Heart right ventricle (tissue), 16 donors: ENCODE data around the gene SPINK4. TPM values are rescaled to one million over a fixed set of nuclear protein-coding genes. Genes with fewer than 3 reads are reported as not detected.
A peak's percentile ranks its signal among the peaks of the same experiment; 100 is the strongest.

Source experiments
- ATAC-seq, 8 donors: fragments of 200-7000 bp; cut with Tn5 transposase; one replicate each; pipeline ENCODE4 v1.9.1; 2020; ENCODE audit warnings: mild to moderate bottlenecking in 8 of 8, moderate library complexity in 8 of 8, moderate number of reproducible peaks in 1 of 8
- DNase-seq, 2 donors: peaks; one replicate each; pipeline ENCODE4 v3.0.0-alpha.2; 2020
- H3K27ac ChIP-seq, 10 donors: fragments of 200-600 bp; sonication (generic) in 2 of 10; one replicate each; pipeline versions ENCODE4 v1.5.0 to v1.8.0; 2020 to 2022; ENCODE audit warnings: mild to moderate bottlenecking in 3 of 10
- H3K27me3 ChIP-seq, 7 donors: fragments of 200-600 bp; one replicate each; pipeline ENCODE4 v1.8.0; 2021 to 2022; ENCODE audit warnings: mild to moderate bottlenecking in 2 of 7
- H3K36me3 ChIP-seq, 9 donors: fragments of 200-600 bp; sonication (generic) in 1 of 9; one replicate each; pipeline versions ENCODE4 v1.5.0 to v1.8.0; 2020 to 2022; ENCODE audit warnings: mild to moderate bottlenecking in 2 of 9
- H3K4me1 ChIP-seq, 9 donors: fragments of 200-600 bp; sonication (generic) in 1 of 9; one replicate each; pipeline versions ENCODE4 v1.5.0 to v1.8.0; 2020 to 2022; ENCODE audit warnings: mild to moderate bottlenecking in 4 of 9
- H3K4me3 ChIP-seq, 10 donors: fragments of 200-600 bp; sonication (generic) in 2 of 10; one replicate each; pipeline versions ENCODE4 v1.5.0 to v1.8.0; 2020 to 2022; ENCODE audit warnings: mild to moderate bottlenecking in 7 of 10, moderate library complexity in 2 of 10
- H3K9me3 ChIP-seq, 11 donors: fragments of 200-600 bp in 10 of 11; sonication (generic) in 2 of 11; one replicate each; pipeline versions ENCODE4 v1.5.0 to v1.8.0; 2013 to 2022; ENCODE audit warnings: mild to moderate bottlenecking in 2 of 11, control low read depth in 1 of 11, moderate library complexity in 1 of 11
- CTCF ChIP-seq, 9 donors: fragments of 200-600 bp; sonication (generic) in 2 of 9; IDR thresholded peaks; one replicate each; pipeline versions ENCODE4 v1.5.0 to v1.8.0; 2021 to 2022; ENCODE audit warnings: antibody characterized with exemption in 9 of 9, mild to moderate bottlenecking in 5 of 9, moderate library complexity in 1 of 9
- WGBS, 2 donors: extraction: QIAGEN DNeasy Blood & Tissue Kit; methylation state at CpG; one replicate each; pipeline ENCODE4 v1.1.7; 2013; ENCODE audit warnings: inconsistent platforms in 1 of 2; 5-methylcytosine and 5-hydroxymethylcytosine counted together
- intact Hi-C, 10 donors: fragments of 100-400 bp; cut with DNase I; formaldehyde crosslinking; loops; one replicate each; pipeline versions ENCODE4 v1.11.1 to v1.14.2; 2022
- long read RNA-seq, 3 donors: library from polyadenylated mRNA; unstranded; transcript quantifications; one replicate each; pipeline ENCODE4 v2.0.0, GENCODE V29; 2020 to 2021
- polyA plus RNA-seq, 2 donors: library from polyadenylated mRNA; stranded (reverse); fragments of 200-250 nt; gene quantifications; one replicate each; pipeline ENCODE4 v1.2.3, GENCODE V29; 2013
- total RNA-seq, 10 donors: library from RNA; stranded (reverse); fragmentation: NEBNext Ultra II Directional in 3 of 10; extraction: Animal tissue kit (Norgen Biotek cat#: 25700) in 3 of 10; gene quantifications; one replicate each; pipeline versions ENCODE4 v1.2.1 to v1.2.4, GENCODE V29; 2021 to 2023
- donor health status: Arrhythmogenic right ventricular cardiomyopathy.
- donor health status: ischemic (EF 13 %, LVEDD 7.1; RV severe dilation, severe dysfunction).
- donor health status: healthy with polysubstance abuse.
- donor health status: DM: no; HTN: yes; CAD: no.
- donor health status: DM: no; HTN: no; CAD: no.
- donor health status: ischemic (EF 25% LVEDD 6.9; RV normal size, moderate dysfunction).
- donor health status: ischemic (EF 25% LVEDD 5.7; RV mildly dilated, moderate dysfunction).
- donor health status: healthy.
- donor health status: DM: yes; HTN: yes; CAD: no.
- donor health status: Ischemic cardiomyopathy.
- donor health status: ischemic (EF 35%, LVEDD 5.7; RV mildly dilated, moderate dysfunction).
- donor health status: nonischemic (EF 11% LVEDD 7.7; RV severe dilation, severe dysfunction).
- donor health status: DM: yes; HTN: yes; CAD: no.
- donor health status: PGD.
- donor health status: ischemic (EF 29% LVEDD 5.4; RV normal size, mild dysfunction).
- donor health status: nonischemic (EF 23%, LVEDD 6.1; RV moderate dilation, normal function).

Gene SPINK4
- total RNA-seq = not detected
- polyA plus RNA-seq = not detected
- long read RNA-seq, donor 1 = 0 reads
- long read RNA-seq, donor 2 = 0 reads
- long read RNA-seq, donor 3 = 0 reads

GRCh38 chr9:33239921-33240320 is at the start of gene SPINK4:
Gene SPINK4, plus strand, starts transcription at chr9:33240167. Its CDS starts 42 bp downstream, at chr9:33240209.
- Histone ChIP-seq H3K4me3 (no peak within 1 kb of the TSS), H3K9me3 (no peaks in the 10 kb centered on the region), H3K27me3 (no peaks in the 10 kb centered on the region), H3K4me1 (peaks cover 0 to 13% (median 9%) of the 10 kb centered on the region in 9 donors), H3K27ac (peak within 1 kb of the TSS in 2 of 10 donors; percentile 4 to 34), H3K36me3 (no peaks in the 10 kb centered on the region)
- ATAC-seq (peak in 7 of 8 donors; percentile 46 to 77 (median 53)), DNase-seq (peak; percentile 30 to 40)
- 14 to 15% methylated on average over 7 of the region's 7 CpGs for WGBS, 2 donors
- TF ChIP-seq CTCF (IDR thresholded peaks at IDR 0.05) = no peak
- intact Hi-C loops = no loop called here

- H3K27ac ChIP-seq = no peak overlapping the region
Observed at GRCh38 chr9:33192493-33193255, 47.3 kb upstream of the SPINK4 start.

GRCh38 chr9:33193818-33194217 is 46.1 kb upstream of the SPINK4 start:
- intact Hi-C loops = no loop called here
- WGBS, 2 donors = 86 to 96% methylated on average over 3 of the region's 3 CpGs

More at GRCh38 chr9:33192493-33193255, 47.3 kb upstream of the SPINK4 start:
- ATAC-seq (no peak), DNase-seq (no peak)
- no peaks in the 10 kb centered on the region for H3K36me3 ChIP-seq
- no peaks in the 10 kb centered on the region for H3K9me3 ChIP-seq
- 61 to 64% methylated on average over 3 of the region's 3 CpGs for WGBS, 2 donors
- no peak overlapping the region for H3K4me3 ChIP-seq
- H3K27me3 ChIP-seq = no peaks in the 10 kb centered on the region
- H3K4me1 ChIP-seq = peaks cover 0 to 50% (median 30%) of the 10 kb centered on the region in 9 donors
- intact Hi-C loops = no loop called here
- TF ChIP-seq CTCF (IDR thresholded peaks at IDR 0.05) = no peak

GRCh38 chr9:33196736-33197135 is 43.2 kb upstream of the SPINK4 start:
- TF ChIP-seq CTCF (IDR thresholded peaks at IDR 0.05) = no peak
- H3K27ac ChIP-seq = peak overlapping the region in 7 of 10 donors; percentile 6 to 74 (median 66)
- H3K4me1 ChIP-seq = peaks cover 0 to 38% (median 20%) of the 10 kb centered on the region in 9 donors
- intact Hi-C loops = no loop called here
- ATAC-seq (no peak), DNase-seq (no peak)
- no peaks in the 10 kb centered on the region for H3K27me3 ChIP-seq
- WGBS, 2 donors = 92% methylated on average over 1 of the region's 1 CpG
- H3K9me3 ChIP-seq = no peaks in the 10 kb centered on the region
- H3K4me3 ChIP-seq = no peak overlapping the region
- no peaks in the 10 kb centered on the region for H3K36me3 ChIP-seq

More at GRCh38 chr9:33193818-33194217, 46.1 kb upstream of the SPINK4 start:
- H3K36me3 ChIP-seq = no peaks in the 10 kb centered on the region
- no peak overlapping the region for H3K4me3 ChIP-seq
- peaks cover 0 to 51% (median 29%) of the 10 kb centered on the region in 9 donors for H3K4me1 ChIP-seq
- no peak for TF ChIP-seq CTCF (IDR thresholded peaks at IDR 0.05)
- no peak for ATAC-seq
- H3K27ac ChIP-seq = no peak overlapping the region
- no peaks in the 10 kb centered on the region for H3K9me3 ChIP-seq
- DNase-seq = no peak
- H3K27me3 ChIP-seq = no peaks in the 10 kb centered on the region
